GM18498 (cell line): Measurements from ENCODE around the gene WBP2NL.
"Not testable (repeated sequence)": the region's sequence is repeated elsewhere in the genome, so short reads cannot be mapped to it uniquely, and the experiment has no call there.

Experiments used
- ATAC-seq: cut with Tn5 transposase; IDR thresholded peaks from one replicate; pipeline ENCODE4 v1.9.1; 2021; ENCODE audit warnings: mild to moderate bottlenecking, moderate library complexity; ENCODE audit not compliant: unreplicated experiment

WBP2NL gene

GRCh38 chr22:42070517-42071422 lies 72.2 kb downstream of the WBP2NL start, which contains the start of gene NAGA:
Gene NAGA (minus strand): TSS chr22:42070812. CDS start chr22:42070297, 515 bp downstream.
- ATAC-seq, result peak; percentile 92

GRCh38 chr22:42071508-42071907 lies 72.9 kb downstream of the WBP2NL start:
- ATAC-seq, result not testable (repeated sequence)

- ATAC-seq, result no peak
Observed at GRCh38 chr22:42072606-42073330, 74.2 kb downstream of the WBP2NL start.

- no peak for ATAC-seq
Observed at GRCh38 chr22:42073621-42074041, 75.0 kb downstream of the WBP2NL start.

GRCh38 chr22:42074132-42074811 lies 75.7 kb downstream of the WBP2NL start, which contains the start of gene PHETA2:
Gene PHETA2 (plus strand): TSS chr22:42074248. CDS start chr22:42077294, 3,046 bp downstream.
- no peak for ATAC-seq

- no peak for ATAC-seq
Observed at GRCh38 chr22:42074846-42075676, 76.5 kb downstream of the WBP2NL start.

- ATAC-seq, result no peak
Observed at GRCh38 chr22:42076764-42077485, 78.3 kb downstream of the WBP2NL start.

- ATAC-seq, result no peak
Observed at GRCh38 chr22:42077486-42078125, 79.0 kb downstream of the WBP2NL start.
